ENCODE results near the gene TNPO2.

Gene TNPO2

GRCh38 chr19:12694641-12695040, 29.1 kb downstream of the TNPO2 start (continued):
- TF ChIP-seq, protein P1, sequence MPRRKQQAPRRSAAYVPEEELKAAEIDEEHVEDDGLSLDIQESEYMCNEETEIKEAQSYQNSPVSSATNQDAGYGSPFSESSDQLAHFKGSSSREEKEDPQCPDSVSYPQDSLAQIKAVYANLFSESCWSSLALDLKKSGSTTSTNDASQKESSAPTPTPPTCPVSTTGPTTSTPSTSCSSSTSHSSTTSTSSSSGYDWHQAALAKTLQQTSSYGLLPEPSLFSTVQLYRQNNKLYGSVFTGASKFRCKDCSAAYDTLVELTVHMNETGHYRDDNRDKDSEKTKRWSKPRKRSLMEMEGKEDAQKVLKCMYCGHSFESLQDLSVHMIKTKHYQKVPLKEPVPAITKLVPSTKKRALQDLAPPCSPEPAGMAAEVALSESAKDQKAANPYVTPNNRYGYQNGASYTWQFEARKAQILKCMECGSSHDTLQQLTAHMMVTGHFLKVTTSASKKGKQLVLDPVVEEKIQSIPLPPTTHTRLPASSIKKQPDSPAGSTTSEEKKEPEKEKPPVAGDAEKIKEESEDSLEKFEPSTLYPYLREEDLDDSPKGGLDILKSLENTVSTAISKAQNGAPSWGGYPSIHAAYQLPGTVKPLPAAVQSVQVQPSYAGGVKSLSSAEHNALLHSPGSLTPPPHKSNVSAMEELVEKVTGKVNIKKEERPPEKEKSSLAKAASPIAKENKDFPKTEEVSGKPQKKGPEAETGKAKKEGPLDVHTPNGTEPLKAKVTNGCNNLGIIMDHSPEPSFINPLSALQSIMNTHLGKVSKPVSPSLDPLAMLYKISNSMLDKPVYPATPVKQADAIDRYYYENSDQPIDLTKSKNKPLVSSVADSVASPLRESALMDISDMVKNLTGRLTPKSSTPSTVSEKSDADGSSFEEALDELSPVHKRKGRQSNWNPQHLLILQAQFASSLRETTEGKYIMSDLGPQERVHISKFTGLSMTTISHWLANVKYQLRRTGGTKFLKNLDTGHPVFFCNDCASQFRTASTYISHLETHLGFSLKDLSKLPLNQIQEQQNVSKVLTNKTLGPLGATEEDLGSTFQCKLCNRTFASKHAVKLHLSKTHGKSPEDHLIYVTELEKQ (tag by site-specific recombination; IDR thresholded peaks at IDR 0.05; ENCODE audit: borderline replicate concordance) = no peak
- TF ChIP-seq ZNF580 (tag by site-specific recombination; IDR thresholded peaks at IDR 0.05) = no peak
- TF ChIP-seq SCRT1 (tag by site-specific recombination; IDR thresholded peaks at IDR 0.05; ENCODE audit: borderline replicate concordance) = no peak
- TF ChIP-seq HOXD13 (CRISPR knock-in tag; IDR thresholded peaks at IDR 0.05; ENCODE audit: borderline replicate concordance) = no peak
- no peak for TF ChIP-seq ZNF596 (tag by site-specific recombination; IDR thresholded peaks at IDR 0.05)

DNA sequence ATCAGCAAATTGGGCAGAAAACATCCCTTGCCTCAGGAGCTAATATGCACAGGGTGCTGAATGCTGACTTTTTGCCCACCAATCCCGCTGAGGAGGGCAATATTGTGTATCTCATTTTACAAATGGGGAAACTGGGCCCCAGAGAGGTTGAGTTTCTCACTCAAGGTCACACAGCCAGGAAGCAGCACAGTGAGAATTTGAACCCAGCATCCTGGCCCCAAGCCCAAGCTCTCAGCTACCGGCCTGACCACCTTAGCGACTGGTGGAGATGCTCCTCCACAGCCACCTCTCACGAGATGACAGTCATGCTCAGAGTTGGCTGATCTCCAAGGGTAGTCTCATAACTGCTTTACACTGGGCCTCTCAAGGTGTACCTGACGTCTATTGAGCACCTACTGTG, 30.8 kb downstream of the TNPO2 start:
- Histone ChIP-seq H3K9me3 (ENCODE audit: control insufficient read depth, insufficient read depth, low read depth, low read length) (no peaks in the 10 kb centered on the region), H3K4me3 (ENCODE audit: low read depth, low read length) (no peak overlapping the region), H3K36me3 (ENCODE audit: control insufficient read depth in 2 of 2, insufficient read depth in 1 of 2, low read length in 2 of 2) (peaks cover 3 to 39% of the 10 kb centered on the region in 2 experiments; a peak in 2 of 3 replicates), H3K4me1 (ENCODE audit: control insufficient read depth, insufficient read depth, low read length) (no peaks in the 10 kb centered on the region), H3K27ac (ENCODE audit: extremely low read depth, low read depth, low read length) (no peak overlapping the region)
- TF ChIP-seq ZNF768 (tag by site-specific recombination; IDR thresholded peaks at IDR 0.05) (0 out of 2 replicates have a peak, but pooled peaks have one; percentile 52), ZNF747 (tag by site-specific recombination; IDR thresholded peaks at IDR 0.05) (no peak), ZNF292 (tag by site-specific recombination; IDR thresholded peaks at IDR 0.05; ENCODE audit: borderline replicate concordance, low read depth) (no peak), PRDM6 (tag by site-specific recombination; IDR thresholded peaks at IDR 0.05) (no peak), KLF1 (tag by site-specific recombination; IDR thresholded peaks at IDR 0.05) (no peak)
- TF ChIP-seq, protein P2, sequence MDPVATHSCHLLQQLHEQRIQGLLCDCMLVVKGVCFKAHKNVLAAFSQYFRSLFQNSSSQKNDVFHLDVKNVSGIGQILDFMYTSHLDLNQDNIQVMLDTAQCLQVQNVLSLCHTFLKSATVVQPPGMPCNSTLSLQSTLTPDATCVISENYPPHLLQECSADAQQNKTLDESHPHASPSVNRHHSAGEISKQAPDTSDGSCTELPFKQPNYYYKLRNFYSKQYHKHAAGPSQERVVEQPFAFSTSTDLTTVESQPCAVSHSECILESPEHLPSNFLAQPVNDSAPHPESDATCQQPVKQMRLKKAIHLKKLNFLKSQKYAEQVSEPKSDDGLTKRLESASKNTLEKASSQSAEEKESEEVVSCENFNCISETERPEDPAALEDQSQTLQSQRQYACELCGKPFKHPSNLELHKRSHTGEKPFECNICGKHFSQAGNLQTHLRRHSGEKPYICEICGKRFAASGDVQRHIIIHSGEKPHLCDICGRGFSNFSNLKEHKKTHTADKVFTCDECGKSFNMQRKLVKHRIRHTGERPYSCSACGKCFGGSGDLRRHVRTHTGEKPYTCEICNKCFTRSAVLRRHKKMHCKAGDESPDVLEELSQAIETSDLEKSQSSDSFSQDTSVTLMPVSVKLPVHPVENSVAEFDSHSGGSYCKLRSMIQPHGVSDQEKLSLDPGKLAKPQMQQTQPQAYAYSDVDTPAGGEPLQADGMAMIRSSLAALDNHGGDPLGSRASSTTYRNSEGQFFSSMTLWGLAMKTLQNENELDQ (tag by site-specific recombination; IDR thresholded peaks at IDR 0.05; ENCODE audit: low read depth) = no peak
- ChIA-PET POLR2A (interaction anchor here (0.7 kb wide), 1 partner anchor 17 kb away, joined by 3 read pairs; no protein-coding TSS in a partner anchor), CTCF (no interaction called here)

GRCh38 chr19:12689581-12690216, 34.0 kb downstream of the TNPO2 start:
- Histone ChIP-seq H3K36me3 (ENCODE audit: control insufficient read depth in 2 of 2, insufficient read depth in 1 of 2, low read length in 2 of 2) (peaks cover 3 to 41% of the 10 kb centered on the region in 2 experiments; a peak in 2 of 3 replicates), H3K9me3 (ENCODE audit: control insufficient read depth, insufficient read depth, low read depth, low read length) (no peaks in the 10 kb centered on the region), H3K4me3 (ENCODE audit: low read depth, low read length) (no peak overlapping the region), H3K27ac (ENCODE audit: extremely low read depth, low read depth, low read length) (no peak overlapping the region), H3K4me1 (ENCODE audit: control insufficient read depth, insufficient read depth, low read length) (no peaks in the 10 kb centered on the region)
- ChIA-PET POLR2A (interaction anchor here (0.7 kb wide), 1 partner anchor 9 kb away, joined by 3 read pairs; no protein-coding TSS in a partner anchor), CTCF (no interaction called here)
- TF ChIP-seq SP2 (tag by site-specific recombination; IDR thresholded peaks at IDR 0.05) = peak; percentile 27
- no peak for TF ChIP-seq WT1 (tag by site-specific recombination; IDR thresholded peaks at IDR 0.05)
